ENCODE measurements around the gene ARSA. TPM values are rescaled to one million over a fixed set of nuclear protein-coding genes. Genes with fewer than 3 reads are reported as not detected.
A peak's percentile ranks its signal among the peaks of the same experiment; 100 is the strongest.
"Not testable (repeated sequence)": the region's sequence is repeated elsewhere in the genome, so short reads cannot be mapped to it uniquely, and the experiment has no call there.

Gene ARSA
- 8.7 and 11.3 TPM in 2 replicates for total RNA-seq

DNA sequence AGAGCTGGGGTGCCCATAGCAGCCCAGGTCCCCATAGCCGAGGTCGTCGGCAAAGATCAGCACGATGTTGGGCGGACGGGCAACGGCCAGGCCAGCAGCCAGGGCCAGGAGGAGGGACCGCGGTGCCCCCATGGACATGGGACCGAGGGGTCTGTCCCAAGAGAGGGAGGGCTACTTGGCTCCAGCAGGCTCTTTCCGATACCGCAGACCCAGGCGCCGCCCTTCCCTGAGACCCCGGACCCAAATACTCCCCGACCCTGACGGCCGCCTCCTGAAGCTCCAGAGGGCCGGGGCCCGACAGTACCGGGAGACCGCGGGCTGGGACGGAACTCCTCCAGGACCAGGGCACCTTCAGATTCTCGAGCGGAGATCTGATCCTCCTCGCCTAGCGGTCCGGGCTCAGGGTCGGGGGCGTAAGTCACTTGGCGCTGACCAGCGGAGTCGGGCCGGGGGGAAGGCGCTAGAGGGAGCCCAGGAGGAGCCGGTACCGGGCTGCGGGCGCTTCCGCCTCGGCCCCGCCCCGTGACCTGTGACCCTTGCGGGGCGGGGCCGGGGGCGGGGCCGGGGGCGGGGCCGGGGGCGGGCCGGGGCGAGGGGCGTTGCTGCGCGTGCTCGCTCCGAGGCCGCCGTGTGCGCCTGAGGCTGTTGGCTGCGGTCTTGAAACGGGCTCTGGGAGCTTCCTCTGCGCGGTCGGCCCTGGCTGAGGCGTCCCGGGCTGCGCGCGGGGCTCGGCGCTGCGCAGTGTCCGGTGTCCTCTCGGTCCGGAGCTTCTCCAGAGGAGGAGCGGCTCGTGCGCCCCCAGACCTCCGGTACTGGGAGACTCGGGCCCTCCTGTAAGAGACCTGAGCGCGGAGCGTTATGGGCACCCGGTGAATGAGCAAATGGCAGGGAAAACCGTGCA, at the start of gene ARSA:
Gene ARSA, minus strand, starts transcription at position 511 of the 901 bp plus-strand sequence. Its CDS starts 373 bp downstream, at position 138.
- peak; percentile 87 to 89 for DNase-seq (ENCODE audit: low read depth in 2 of 2)

DNA sequence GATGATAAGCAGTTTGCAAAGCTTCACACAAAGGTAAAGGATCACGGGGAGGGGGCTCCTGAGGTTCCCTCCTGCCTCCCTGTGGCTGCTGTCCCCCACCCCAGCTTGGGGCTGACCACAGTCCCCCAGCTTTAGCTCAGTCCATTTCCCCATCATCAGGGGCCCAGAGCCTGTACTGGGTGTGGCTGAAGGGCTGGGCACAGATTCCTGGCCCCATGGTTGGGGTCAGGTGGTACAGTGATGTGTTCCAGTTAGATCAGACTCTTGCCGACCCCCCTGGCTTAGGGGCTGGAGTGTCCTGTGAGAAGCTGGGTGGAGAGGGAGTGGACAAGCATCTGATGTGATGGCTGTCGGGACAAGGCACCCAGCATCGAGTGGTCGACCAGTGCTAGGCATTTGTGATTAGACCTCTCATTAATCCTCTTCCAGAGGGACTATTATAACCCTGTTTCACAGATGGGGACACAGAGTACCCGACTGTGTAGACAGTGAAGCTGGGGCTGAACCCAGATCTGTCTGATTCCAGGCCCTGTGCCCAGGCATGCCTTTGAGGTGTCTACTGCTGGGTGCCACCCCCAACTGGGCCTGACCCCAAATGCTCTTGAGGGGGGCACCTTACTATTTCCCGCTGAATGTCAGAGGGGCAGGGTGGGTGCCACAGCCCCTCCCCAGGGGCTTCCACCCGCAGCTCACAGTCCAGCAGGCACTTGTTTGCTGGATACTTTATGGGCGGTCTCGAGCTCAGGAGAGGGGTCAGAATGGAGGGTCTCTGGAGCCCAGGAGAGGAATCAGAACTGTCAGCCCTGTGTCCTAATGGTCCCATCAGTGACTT, 48.9 kb upstream of the ARSA start:
- DNase-seq (ENCODE audit: low read depth in 2 of 2): no peak

DNA sequence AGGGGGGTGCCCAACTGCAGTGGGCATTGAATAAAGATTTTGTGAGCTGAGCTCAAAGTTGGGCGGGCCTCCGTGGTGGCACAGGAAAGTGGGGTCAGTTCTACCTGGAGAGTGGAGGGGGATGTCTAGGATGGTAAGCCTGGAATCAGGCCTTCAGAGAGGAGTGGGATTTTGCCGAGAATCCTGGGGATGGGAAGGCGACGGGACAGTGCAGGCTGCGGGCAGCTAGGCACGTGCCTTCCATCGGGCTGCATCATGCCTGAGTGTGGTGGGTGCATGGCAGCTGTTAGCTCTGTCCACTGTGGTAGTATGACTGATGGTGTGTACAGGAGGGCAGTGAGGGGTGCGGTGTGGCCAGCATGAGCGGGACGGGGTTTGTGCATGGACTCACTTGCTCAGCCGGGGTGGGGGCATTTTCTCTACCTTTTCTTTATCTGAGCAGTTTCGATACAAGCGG, 48.3 kb upstream of the ARSA start:
- peak in 1 of 2 donors; percentile 40 for DNase-seq (ENCODE audit: low read depth in 2 of 2)

DNA sequence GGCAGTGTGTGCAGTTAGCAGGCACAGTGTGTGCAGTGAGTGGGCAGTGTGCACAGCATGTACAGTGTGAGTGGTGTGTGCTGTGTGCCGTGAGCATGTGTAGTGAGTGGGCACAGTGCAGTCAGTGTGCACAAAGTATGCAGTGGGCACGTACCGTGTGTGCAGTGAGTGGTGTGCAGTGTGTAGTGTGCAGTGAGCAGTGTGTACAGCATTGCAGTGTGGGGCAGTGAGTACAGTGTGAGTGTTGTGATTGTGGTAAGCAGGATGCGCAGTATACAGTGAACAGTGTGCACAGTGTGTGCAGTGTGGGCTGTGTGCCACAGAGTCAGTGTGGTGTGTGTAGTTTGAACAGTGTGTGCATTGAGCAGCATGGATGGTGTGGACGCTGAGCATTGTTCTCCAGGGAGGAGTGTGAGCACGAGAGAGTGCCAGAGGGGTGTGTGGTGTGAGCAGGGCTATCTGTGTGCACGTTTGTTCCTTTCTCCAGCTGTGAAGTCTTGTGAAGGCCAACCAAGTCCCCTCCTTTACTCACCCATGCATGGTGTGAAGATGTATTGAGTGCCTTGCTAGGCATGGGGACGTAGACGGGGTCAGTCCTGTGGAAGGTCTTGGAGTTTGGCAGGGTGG, 47.7 kb upstream of the ARSA start:
- peak in 1 of 2 donors; percentile 33 for DNase-seq (ENCODE audit: low read depth in 2 of 2)

DNA sequence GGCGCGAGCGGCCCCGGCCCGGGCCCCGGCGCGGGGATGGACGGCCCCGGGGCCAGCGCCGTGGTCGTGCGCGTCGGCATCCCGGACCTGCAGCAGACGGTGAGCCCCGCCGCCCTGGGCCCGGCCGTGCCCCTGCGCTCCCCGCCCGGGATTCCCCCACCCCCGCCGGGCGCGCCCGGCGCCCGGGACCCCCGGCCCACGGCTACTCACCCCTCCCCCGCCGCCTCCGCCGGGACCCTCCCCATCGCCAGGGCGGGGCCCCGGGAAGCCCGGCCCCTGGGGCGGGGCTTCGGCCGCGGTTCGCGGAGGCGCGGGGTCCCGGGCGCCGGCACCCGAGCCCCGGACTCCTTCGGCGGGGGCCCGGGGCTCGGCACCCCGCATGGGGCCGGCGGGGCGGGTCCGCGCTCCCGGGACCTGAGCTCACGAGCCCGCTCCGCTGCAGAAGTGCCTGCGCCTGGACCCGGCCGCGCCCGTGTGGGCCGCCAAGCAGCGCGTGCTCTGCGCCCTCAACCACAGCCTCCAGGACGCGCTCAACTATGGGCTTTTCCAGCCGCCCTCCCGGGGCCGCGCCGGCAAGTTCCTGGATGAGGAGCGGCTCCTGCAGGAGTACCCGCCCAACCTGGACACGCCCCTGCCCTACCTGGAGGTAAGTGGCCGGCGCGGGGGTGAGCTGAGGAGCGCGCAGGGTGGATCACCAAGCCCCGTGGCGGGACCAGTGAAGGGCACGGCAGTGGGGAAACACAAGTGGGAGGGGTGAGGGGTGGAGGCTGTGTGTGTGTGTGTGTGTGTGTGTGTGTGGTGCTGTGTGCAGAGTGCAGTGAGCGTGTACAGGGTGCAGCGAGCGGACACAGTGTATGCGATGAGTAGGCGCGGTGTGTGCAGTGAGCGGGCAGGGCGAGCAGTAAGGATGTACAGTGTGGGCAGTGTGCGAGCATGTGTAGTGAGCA, 46.9 kb upstream of the ARSA start:
- peak; percentile 46 to 51 for DNase-seq (ENCODE audit: low read depth in 2 of 2)

- peak in 1 of 2 donors; percentile 39 for DNase-seq (ENCODE audit: low read depth in 2 of 2)
Observed at GRCh38 chr22:50674130-50674500, 46.2 kb upstream of the ARSA start.

DNA sequence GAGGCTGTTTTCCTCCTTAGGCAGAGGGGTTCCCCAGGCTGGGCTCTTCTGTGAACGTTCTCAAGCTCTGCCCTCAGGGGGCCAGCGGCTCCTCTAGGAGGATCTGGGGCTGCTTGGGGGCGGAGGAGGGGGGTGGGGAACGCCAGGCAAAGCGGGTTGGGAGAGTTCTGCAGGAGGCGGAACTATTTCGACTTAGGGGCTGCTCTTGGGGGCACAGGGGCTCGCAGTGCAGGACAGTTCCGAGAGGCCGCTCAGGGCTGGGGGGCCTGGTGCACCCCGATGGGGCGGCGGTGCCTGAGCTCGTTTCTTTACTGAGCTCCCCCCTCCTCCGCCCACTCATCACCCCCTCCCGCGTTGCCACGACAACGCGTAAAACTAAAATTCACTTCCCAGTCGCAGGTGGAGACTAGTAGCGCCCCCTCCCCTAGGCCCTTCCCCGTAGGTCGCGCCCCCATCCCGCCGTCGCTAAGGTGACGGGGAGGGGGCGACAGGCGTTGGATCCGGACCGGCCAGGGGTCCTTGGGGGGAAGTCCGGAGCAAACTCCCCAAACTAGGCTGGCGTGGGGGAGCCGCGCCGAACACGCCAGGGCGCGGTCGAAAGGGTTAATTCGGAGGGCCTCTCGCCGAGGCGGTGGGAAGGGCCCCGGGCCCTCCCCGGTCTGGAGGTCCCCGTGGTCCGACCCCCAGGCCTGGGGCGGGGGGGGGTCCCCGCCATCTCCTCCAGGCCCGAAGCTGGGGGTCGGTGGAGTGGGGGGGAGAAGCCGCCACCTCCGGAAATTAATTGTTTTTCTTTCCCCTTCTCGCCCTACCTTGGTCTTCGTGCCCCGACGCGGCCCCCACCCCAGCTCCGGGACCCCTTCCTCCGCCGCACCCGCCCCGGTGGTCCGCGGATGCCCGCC, 45.5 kb upstream of the ARSA start:
- DNase-seq (ENCODE audit: low read depth in 2 of 2): peak; percentile 55 to 69

DNA sequence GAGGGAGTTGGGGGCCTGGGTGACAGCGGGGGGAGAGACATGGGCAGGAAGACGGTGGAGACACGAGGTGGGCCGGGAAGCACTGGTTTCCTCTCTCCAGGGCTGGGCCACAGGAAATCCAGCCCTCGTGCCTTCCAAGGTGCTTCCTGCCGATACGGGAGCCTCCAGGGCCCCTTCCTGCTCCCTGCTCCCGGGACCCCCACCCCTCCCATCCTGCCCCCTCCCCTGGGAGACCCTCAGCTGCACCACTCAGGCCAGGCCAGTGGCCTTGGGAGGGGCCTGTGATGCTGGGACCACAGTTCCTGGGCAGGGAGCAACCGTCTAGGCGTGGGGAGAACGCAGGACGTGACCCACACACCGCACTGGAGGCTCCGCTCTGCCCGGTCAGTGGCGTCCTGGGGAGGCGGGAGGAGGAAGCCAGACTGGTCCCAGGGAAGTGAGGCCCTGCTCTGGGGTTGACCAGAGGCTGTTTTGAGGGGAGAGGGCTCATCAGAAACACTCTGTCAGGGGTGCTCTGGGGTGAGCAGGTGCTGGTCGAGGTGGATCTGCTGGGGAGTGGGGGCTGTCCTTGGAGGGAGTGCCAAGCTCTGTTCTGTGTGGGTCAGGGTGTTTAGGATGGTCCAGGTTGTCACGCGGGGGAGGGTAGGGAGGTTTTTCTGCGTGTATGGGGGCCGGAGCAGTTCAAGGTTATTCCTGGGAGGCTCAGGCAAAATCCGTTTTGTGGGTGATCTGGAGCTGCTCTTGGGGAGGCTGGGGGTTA, 44.7 kb upstream of the ARSA start, which contains the start of gene SHANK3:
Gene SHANK3, plus strand, starts transcription at position 353 of the 760 bp plus-strand sequence.
- DNase-seq (ENCODE audit: low read depth in 2 of 2): peak; percentile 91 to 95

- no peak for DNase-seq (ENCODE audit: low read depth in 2 of 2)
Observed at GRCh38 chr22:50672041-50672440, 44.1 kb upstream of the ARSA start.

- DNase-seq (ENCODE audit: low read depth in 2 of 2): peak; percentile 41 to 67
Observed at GRCh38 chr22:50671641-50672040, 43.7 kb upstream of the ARSA start.

DNA sequence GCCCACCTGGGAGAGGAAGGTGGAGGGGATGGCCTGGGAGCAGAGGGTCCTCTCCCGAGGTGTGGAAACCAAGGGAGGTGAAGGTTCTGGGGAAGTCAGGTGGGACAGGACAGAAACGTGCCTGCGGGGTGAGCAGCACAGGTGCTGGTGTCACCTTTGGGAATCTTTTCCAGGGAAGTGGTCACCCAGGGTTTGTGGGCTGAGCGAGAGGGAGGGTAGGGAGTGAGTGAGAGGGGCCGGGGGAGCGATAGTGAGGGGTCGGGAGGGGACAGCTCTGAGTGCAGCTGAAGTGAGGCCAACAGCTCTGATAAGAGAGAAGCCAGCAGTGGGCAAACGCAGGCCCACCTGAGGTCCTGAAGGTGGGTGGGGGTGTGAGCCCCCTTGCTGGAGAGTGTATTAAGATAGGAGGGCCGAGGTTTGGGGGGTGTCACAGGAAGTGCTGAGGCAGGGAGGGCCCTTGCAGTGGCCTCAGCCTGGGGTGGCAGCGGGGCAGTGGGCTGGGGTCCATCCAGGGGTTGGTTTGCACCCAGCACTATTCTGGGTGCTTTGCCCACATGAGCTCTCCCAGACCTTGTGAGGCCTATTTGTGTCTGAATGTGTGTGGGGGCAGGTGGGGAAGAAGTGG, 43.1 kb upstream of the ARSA start:
- DNase-seq (ENCODE audit: low read depth in 2 of 2): no peak

GRCh38 chr22:50670513-50670912, 42.6 kb upstream of the ARSA start:
- DNase-seq (ENCODE audit: low read depth in 2 of 2): peak in 1 of 2 donors; percentile 26

- no peak for DNase-seq (ENCODE audit: low read depth in 2 of 2)
Observed at GRCh38 chr22:50665738-50666137, 37.8 kb upstream of the ARSA start.

GRCh38 chr22:50665212-50665611, 37.3 kb upstream of the ARSA start:
- DNase-seq (ENCODE audit: low read depth in 2 of 2): no peak

GRCh38 chr22:50660306-50660705, 32.4 kb upstream of the ARSA start:
- no peak for DNase-seq (ENCODE audit: low read depth in 2 of 2)

GRCh38 chr22:50659711-50660110, 31.8 kb upstream of the ARSA start:
- DNase-seq (ENCODE audit: low read depth in 2 of 2): not testable (repeated sequence)

DNA sequence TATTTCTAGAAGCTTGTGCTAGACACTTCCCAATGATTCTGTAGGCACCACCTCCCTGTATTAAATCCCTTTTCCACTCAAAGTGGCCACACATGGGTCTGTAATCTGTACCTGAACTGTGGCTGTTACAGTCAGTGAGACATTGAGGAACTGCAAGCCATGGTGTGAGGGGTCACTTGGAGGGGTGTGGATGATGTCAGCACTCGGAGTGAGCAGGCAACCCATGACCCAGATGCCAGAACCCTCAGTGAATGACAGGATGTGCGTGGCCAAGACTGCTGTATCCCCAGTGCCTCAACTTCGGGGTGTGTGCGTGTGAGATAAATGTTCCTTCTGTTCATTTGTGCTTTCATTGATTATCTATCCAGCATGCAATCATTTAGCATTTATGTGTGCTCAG, 30.0 kb upstream of the ARSA start:
- no peak for DNase-seq (ENCODE audit: low read depth in 2 of 2)
